ENCODE measurements around the gene ACTR10. TPM values are rescaled to one million over a fixed set of nuclear protein-coding genes. Genes with fewer than 3 reads are reported as not detected.

ACTR10 gene
- total RNA-seq, 1 experiment from 2014 or later, result 30.9 TPM

- TF ChIP-seq ZBTB21 (CRISPR knock-in tag; IDR thresholded peaks at IDR 0.05; ENCODE audit: borderline replicate concordance) (no peak), FOXJ3 (CRISPR knock-in tag; IDR thresholded peaks at IDR 0.05; ENCODE audit: borderline replicate concordance) (no peak), KAT7 (CRISPR knock-in tag; IDR thresholded peaks at IDR 0.05; ENCODE audit: borderline replicate concordance) (no peak), AR (CRISPR knock-in tag; IDR thresholded peaks at IDR 0.05) (no peak), ZNF281 (CRISPR knock-in tag; IDR thresholded peaks at IDR 0.05) (no peak), OVOL2 (CRISPR knock-in tag; IDR thresholded peaks at IDR 0.05; ENCODE audit: borderline replicate concordance) (no peak), ZNF396 (CRISPR knock-in tag; IDR thresholded peaks at IDR 0.05; ENCODE audit: borderline replicate concordance) (no peak), SP1 (CRISPR knock-in tag; conservative IDR thresholded peaks at IDR 0.05) (no peak), GRHL2 (CRISPR knock-in tag; IDR thresholded peaks at IDR 0.05; ENCODE audit: insufficient replicate concordance, severe bottlenecking) (no peak), MXD4 (CRISPR knock-in tag; IDR thresholded peaks at IDR 0.05; ENCODE audit: borderline replicate concordance) (no peak), ZBTB43 (CRISPR knock-in tag; IDR thresholded peaks at IDR 0.05) (no peak), NFYB (CRISPR knock-in tag; conservative IDR thresholded peaks at IDR 0.05; ENCODE audit: low read depth) (no peak), FOXK1 (CRISPR knock-in tag; IDR thresholded peaks at IDR 0.05) (no peak), ZNF512 (CRISPR knock-in tag; IDR thresholded peaks at IDR 0.05; ENCODE audit: borderline replicate concordance) (no peak), SMAD3 (CRISPR knock-in tag; IDR thresholded peaks at IDR 0.05; ENCODE audit: borderline replicate concordance) (no peak), ZNF532 (CRISPR knock-in tag; IDR thresholded peaks at IDR 0.05; ENCODE audit: borderline replicate concordance) (no peak)
- CTCF ChIA-PET, result no interaction called here
- H3K9me3 Mint-ChIP-seq, result no peaks in the 10 kb centered on the region
- POLR2A ChIA-PET, result no interaction called here
- no peak for ATAC-seq
- H3K4me3 Mint-ChIP-seq, result no peak overlapping the region
- peaks cover 40% of the 10 kb centered on the region for H3K36me3 Mint-ChIP-seq
- no peaks in the 10 kb centered on the region for H3K27me3 Mint-ChIP-seq (ENCODE audit: low read depth)
- peaks cover 11% of the 10 kb centered on the region for H3K4me1 Mint-ChIP-seq
- no peak for DNase-seq (ENCODE audit: low spot score)
- no peak overlapping the region for H3K27ac Mint-ChIP-seq
Measured at GRCh38 chr14:58249611-58250010, 49.7 kb downstream of the ACTR10 start.

Data from WTC11 (cell line).